HEK293 (cell line): ENCODE data around the gene EEFSEC.

Experiments
- ZBTB21 ChIP-seq: fragments of 450-650 bp; formaldehyde crosslinking; IDR thresholded peaks from 2 replicates; pipeline ENCODE4 v1.5.1; 2017; ENCODE audit warnings: missing biosample characterization, missing genetic modification characterization
- TF ChIP-seq, protein P1 (sequence below): fragments of 450-650 bp; formaldehyde crosslinking; IDR thresholded peaks from 2 replicates; pipeline ENCODE4 v1.5.1; 2016; ENCODE audit warnings: missing biosample characterization, missing genetic modification characterization

DNA sequence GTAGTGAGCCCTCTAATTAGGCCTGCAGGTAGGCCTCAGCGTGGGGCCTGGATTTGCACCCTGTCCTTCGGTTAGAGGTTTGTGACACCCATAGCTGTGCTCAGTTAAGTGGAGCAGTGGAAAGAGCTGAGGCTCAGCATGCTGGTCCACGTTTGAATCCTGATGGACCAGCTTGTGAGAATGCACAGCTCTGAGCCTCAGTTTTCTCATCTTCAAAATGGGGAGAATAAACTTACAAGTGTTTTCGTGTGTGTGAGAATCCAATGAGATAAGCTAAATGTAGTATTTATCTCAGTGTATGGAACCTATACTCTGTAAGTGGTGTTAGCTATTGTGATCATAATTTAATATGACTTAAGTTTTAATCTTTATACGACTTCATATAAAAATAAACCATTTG lies 22.5 kb downstream of the EEFSEC start:
- TF ChIP-seq, protein P1, sequence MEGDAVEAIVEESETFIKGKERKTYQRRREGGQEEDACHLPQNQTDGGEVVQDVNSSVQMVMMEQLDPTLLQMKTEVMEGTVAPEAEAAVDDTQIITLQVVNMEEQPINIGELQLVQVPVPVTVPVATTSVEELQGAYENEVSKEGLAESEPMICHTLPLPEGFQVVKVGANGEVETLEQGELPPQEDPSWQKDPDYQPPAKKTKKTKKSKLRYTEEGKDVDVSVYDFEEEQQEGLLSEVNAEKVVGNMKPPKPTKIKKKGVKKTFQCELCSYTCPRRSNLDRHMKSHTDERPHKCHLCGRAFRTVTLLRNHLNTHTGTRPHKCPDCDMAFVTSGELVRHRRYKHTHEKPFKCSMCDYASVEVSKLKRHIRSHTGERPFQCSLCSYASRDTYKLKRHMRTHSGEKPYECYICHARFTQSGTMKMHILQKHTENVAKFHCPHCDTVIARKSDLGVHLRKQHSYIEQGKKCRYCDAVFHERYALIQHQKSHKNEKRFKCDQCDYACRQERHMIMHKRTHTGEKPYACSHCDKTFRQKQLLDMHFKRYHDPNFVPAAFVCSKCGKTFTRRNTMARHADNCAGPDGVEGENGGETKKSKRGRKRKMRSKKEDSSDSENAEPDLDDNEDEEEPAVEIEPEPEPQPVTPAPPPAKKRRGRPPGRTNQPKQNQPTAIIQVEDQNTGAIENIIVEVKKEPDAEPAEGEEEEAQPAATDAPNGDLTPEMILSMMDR (tag by site-specific recombination) = no peak
- TF ChIP-seq ZBTB21 (tag by site-specific recombination) = no peak
